GM21526 (cell line): ENCODE results near the gene ORM1.
"Not testable (repeated sequence)": the region's sequence is repeated elsewhere in the genome, so short reads cannot be mapped to it uniquely, and the experiment has no call there.

Experiments used
- ATAC-seq: cut with Tn5 transposase; IDR thresholded peaks from one replicate; pipeline ENCODE4 v1.9.1; 2021; ENCODE audit warnings: moderate library complexity; ENCODE audit not compliant: unreplicated experiment, low FRiP score

ORM1 gene

GRCh38 chr9:114322831-114323531 lies at the start of gene ORM1:
Gene ORM1 (plus strand): TSS chr9:114323098. CDS start chr9:114323134, 36 bp downstream.
- not testable (repeated sequence) for ATAC-seq

- ATAC-seq = no peak
Observed at GRCh38 chr9:114273461-114273881, 49.4 kb upstream of the ORM1 start.

GRCh38 chr9:114274217-114274616 lies 48.7 kb upstream of the ORM1 start:
- no peak for ATAC-seq

- no peak for ATAC-seq
Observed at GRCh38 chr9:114275246-114276004, 47.5 kb upstream of the ORM1 start.

GRCh38 chr9:114276908-114277821 lies 45.7 kb upstream of the ORM1 start:
- no peak for ATAC-seq

GRCh38 chr9:114278356-114278755 lies 44.5 kb upstream of the ORM1 start:
- no peak for ATAC-seq

GRCh38 chr9:114278881-114279570 lies 43.9 kb upstream of the ORM1 start:
- no peak for ATAC-seq

- no peak for ATAC-seq
Observed at GRCh38 chr9:114279693-114280092, 43.2 kb upstream of the ORM1 start.

- no peak for ATAC-seq
Observed at GRCh38 chr9:114280636-114281472, 42.0 kb upstream of the ORM1 start.

GRCh38 chr9:114281473-114282103 lies 41.3 kb upstream of the ORM1 start:
- ATAC-seq = no peak

- ATAC-seq = no peak
Observed at GRCh38 chr9:114282104-114282485, 40.8 kb upstream of the ORM1 start.

- ATAC-seq = no peak
Observed at GRCh38 chr9:114282507-114282906, 40.4 kb upstream of the ORM1 start.

GRCh38 chr9:114282926-114283325 lies 40.0 kb upstream of the ORM1 start:
- ATAC-seq = no peak

- no peak for ATAC-seq
Observed at GRCh38 chr9:114283551-114284111, 39.3 kb upstream of the ORM1 start.

- no peak for ATAC-seq
Observed at GRCh38 chr9:114284316-114285060, 38.4 kb upstream of the ORM1 start.

GRCh38 chr9:114285166-114285867 lies 37.6 kb upstream of the ORM1 start:
- ATAC-seq = no peak

- no peak for ATAC-seq
Observed at GRCh38 chr9:114286146-114286679, 36.7 kb upstream of the ORM1 start.
